Muscle layer of colon (tissue), 2 donors: ENCODE results near the gene TIGIT.

ENCODE experiments used
- H3K27ac ChIP-seq: one replicate; pipeline ENCODE4 v1.7.0; 2013; ENCODE audit warnings: low read depth, mild to moderate bottlenecking, low read length, moderate library complexity
- H3K27me3 ChIP-seq, 2 donors: one replicate each; pipeline ENCODE4 v1.7.0; 2013; ENCODE audit warnings: low read length in 2 of 2, mild to moderate bottlenecking in 2 of 2; ENCODE audit not compliant: insufficient read depth in 2 of 2, control insufficient read depth in 1 of 2
- H3K36me3 ChIP-seq: one replicate; pipeline ENCODE4 v1.7.0; 2013; ENCODE audit warnings: mild to moderate bottlenecking, low read length; ENCODE audit not compliant: insufficient read depth
- H3K4me1 ChIP-seq: one replicate; pipeline ENCODE4 v1.7.0; 2013; ENCODE audit warnings: mild to moderate bottlenecking, low read length; ENCODE audit not compliant: insufficient read depth
- H3K4me3 ChIP-seq, 2 donors: one replicate each; pipeline ENCODE4 v1.7.0; 2013; ENCODE audit warnings: low read length in 2 of 2, low read depth in 1 of 2, mild to moderate bottlenecking in 1 of 2, moderate library complexity in 1 of 2
- H3K9ac ChIP-seq: one replicate; pipeline ENCODE4 v1.7.0; 2013; ENCODE audit warnings: low read length
- H3K9me3 ChIP-seq: one replicate; pipeline ENCODE4 v1.7.0; 2013; ENCODE audit warnings: mild to moderate bottlenecking, low read length
- donor health status: abdominal sarcoma.
- donor health status: Adenocarcinoma of cecum.

TIGIT gene

GRCh38 chr3:114290911-114291901, 2.6 kb upstream of the TIGIT start:
- H3K27me3 ChIP-seq: no peaks in the 10 kb centered on the region
- H3K9me3 ChIP-seq: no peaks in the 10 kb centered on the region
- no peaks in the 10 kb centered on the region for H3K4me1 ChIP-seq
- H3K9ac ChIP-seq: no peak overlapping the region
- H3K27ac ChIP-seq: no peak overlapping the region
- no peak overlapping the region for H3K4me3 ChIP-seq
- no peaks in the 10 kb centered on the region for H3K36me3 ChIP-seq

DNA sequence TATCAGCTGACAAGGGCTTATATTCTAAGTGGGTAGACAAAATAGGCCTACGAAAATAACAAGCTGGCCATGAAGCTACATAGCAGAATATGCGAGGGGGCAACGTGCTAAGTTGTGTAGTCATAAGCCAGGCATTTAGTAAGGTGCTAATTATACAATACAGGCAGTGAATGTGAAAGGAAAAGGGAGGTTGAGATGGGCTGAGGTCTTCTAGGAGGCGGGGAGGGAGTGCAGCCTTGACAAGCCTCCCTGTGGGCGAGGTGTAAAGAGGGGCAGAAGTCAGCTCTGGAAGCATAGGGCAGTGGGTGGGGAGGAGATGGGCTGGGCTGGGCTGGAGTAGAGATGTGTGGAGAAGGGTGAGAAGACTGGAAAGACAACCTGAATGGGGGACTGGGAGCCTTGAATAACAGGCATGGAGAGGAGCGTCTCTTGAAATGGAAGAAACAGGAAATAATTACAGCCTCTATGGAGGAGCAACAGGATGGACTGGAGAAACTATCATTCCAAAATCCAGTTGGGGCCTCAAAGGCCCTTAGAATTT, 1.2 kb downstream of the TIGIT start:
- H3K36me3 ChIP-seq: no peaks in the 10 kb centered on the region
- H3K4me3 ChIP-seq: no peak overlapping the region
- no peaks in the 10 kb centered on the region for H3K4me1 ChIP-seq
- no peaks in the 10 kb centered on the region for H3K9me3 ChIP-seq
- H3K9ac ChIP-seq: no peak overlapping the region
- H3K27me3 ChIP-seq: no peaks in the 10 kb centered on the region
- no peak overlapping the region for H3K27ac ChIP-seq

GRCh38 chr3:114295946-114296345, 2.1 kb downstream of the TIGIT start:
- Histone ChIP-seq H3K27ac (no peak overlapping the region), H3K4me3 (no peak overlapping the region), H3K9me3 (no peaks in the 10 kb centered on the region), H3K36me3 (no peaks in the 10 kb centered on the region), H3K9ac (no peak overlapping the region), H3K4me1 (no peaks in the 10 kb centered on the region), H3K27me3 (no peaks in the 10 kb centered on the region)

GRCh38 chr3:114299421-114299820, 5.6 kb downstream of the TIGIT start:
- Histone ChIP-seq H3K36me3 (no peaks in the 10 kb centered on the region), H3K4me1 (no peaks in the 10 kb centered on the region), H3K9ac (no peak overlapping the region), H3K4me3 (no peak overlapping the region), H3K27me3 (no peaks in the 10 kb centered on the region), H3K9me3 (no peaks in the 10 kb centered on the region), H3K27ac (no peak overlapping the region)

DNA sequence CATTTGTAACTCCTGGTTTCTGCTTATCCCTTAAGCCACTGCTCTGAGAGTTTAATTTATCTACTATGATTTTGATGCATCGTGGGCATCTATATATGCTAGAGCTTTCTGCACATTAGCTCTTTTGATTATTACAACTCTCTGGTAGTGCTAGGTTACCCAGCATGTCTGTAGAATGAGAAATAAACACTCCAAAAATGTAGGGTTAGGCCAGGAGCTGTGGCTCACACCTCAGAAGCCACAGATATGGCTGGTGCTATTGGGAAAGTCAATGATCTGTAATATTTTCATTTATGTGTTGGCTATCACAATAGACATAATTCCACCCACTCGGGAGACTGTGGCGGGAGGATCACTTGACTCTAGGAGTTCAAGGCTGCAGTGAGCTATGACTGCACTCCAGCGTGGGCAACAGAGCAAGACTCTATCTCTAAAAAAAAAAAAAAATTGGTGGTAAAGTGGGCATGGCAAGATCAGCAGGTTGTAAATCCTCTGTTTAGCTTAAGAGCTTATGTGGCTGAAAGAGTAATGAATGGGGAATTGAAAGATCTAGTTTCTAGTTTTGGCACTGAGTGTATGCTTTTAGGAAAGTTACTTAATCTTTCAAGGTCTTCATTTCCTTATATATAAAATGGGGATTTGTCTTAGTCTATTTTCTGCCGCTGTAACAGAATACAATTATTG, 6.3 kb downstream of the TIGIT start:
- Histone ChIP-seq H3K4me3 (no peak overlapping the region), H3K4me1 (no peaks in the 10 kb centered on the region), H3K27me3 (no peaks in the 10 kb centered on the region), H3K9me3 (no peaks in the 10 kb centered on the region), H3K9ac (no peak overlapping the region), H3K36me3 (no peaks in the 10 kb centered on the region), H3K27ac (no peak overlapping the region)

GRCh38 chr3:114307222-114307830, 13.5 kb downstream of the TIGIT start:
- Histone ChIP-seq H3K9me3 (no peaks in the 10 kb centered on the region), H3K27me3 (no peaks in the 10 kb centered on the region), H3K36me3 (no peaks in the 10 kb centered on the region), H3K27ac (no peak overlapping the region), H3K4me1 (no peaks in the 10 kb centered on the region), H3K4me3 (no peak overlapping the region), H3K9ac (no peak overlapping the region)

DNA sequence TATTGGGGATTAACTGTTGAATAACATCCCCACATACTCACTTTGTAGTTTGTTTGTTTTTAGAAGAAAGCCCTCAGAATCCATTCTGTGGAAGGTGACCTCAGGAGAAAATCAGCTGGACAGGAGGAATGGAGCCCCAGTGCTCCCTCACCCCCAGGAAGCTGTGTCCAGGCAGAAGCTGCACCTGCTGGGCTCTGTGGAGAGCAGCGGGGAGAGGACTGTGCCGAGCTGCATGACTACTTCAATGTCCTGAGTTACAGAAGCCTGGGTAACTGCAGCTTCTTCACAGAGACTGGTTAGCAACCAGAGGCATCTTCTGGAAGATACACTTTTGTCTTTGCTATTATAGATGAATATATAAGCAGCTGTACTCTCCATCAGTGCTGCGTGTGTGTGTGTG, 14.0 kb downstream of the TIGIT start:
- no peaks in the 10 kb centered on the region for H3K27me3 ChIP-seq
- no peaks in the 10 kb centered on the region for H3K4me1 ChIP-seq
- H3K36me3 ChIP-seq: no peaks in the 10 kb centered on the region
- no peak overlapping the region for H3K9ac ChIP-seq
- H3K4me3 ChIP-seq: no peak overlapping the region
- no peaks in the 10 kb centered on the region for H3K9me3 ChIP-seq
- H3K27ac ChIP-seq: no peak overlapping the region

- H3K9me3 ChIP-seq: no peaks in the 10 kb centered on the region
- no peak overlapping the region for H3K4me3 ChIP-seq
- no peaks in the 10 kb centered on the region for H3K4me1 ChIP-seq
- H3K27ac ChIP-seq: no peak overlapping the region
- H3K9ac ChIP-seq: no peak overlapping the region
- H3K36me3 ChIP-seq: no peaks in the 10 kb centered on the region
- no peaks in the 10 kb centered on the region for H3K27me3 ChIP-seq
Observed at GRCh38 chr3:114308377-114308776, 14.5 kb downstream of the TIGIT start.

DNA sequence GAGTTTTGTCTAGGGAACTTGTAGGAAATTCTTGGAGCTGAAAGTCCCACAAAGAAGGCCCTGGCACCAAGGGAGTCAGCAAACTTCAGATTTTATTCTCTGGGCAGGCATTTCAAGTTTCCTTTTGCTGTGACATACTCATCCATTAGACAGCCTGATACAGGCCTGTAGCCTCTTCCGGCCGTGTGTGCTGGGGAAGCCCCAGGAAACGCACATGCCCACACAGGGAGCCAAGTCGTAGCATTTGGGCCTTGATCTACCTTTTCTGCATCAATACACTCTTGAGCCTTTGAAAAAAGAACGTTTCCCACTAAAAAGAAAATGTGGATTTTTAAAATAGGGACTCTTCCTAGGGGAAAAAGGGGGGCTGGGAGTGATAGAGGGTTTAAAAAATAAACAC, 15.0 kb downstream of the TIGIT start:
- H3K27ac ChIP-seq: no peak overlapping the region

DNA sequence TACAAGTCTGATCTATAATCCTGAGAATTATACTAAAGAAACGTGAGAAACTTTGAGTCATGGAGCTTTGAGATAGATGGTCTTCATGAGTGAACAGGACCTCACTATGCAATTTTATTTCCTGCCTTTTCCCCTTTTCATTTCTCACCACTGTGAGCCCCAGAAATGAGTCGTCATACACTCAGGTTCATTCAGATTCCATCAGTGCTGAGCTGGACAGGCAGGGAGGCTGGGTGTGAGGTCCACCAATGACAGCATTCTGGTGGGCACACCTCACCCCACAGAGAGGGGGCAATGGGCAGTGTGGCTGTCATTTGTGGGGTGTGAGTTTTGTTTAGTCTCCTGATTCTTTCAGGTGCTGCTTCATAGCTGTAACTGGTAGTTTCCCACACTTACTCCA, 16.9 kb downstream of the TIGIT start:
- no peak overlapping the region for H3K27ac ChIP-seq
- H3K9ac ChIP-seq: no peak overlapping the region
- no peaks in the 10 kb centered on the region for H3K36me3 ChIP-seq
- no peaks in the 10 kb centered on the region for H3K27me3 ChIP-seq
- H3K9me3 ChIP-seq: no peaks in the 10 kb centered on the region
- H3K4me1 ChIP-seq: no peaks in the 10 kb centered on the region
- H3K4me3 ChIP-seq: no peak overlapping the region

More for the DNA sequence above, 15.0 kb downstream of the TIGIT start:
- Histone ChIP-seq H3K4me3 (no peak overlapping the region), H3K9me3 (no peaks in the 10 kb centered on the region), H3K9ac (no peak overlapping the region), H3K27me3 (no peaks in the 10 kb centered on the region), H3K36me3 (no peaks in the 10 kb centered on the region), H3K4me1 (no peaks in the 10 kb centered on the region)

GRCh38 chr3:114313426-114313825, 19.6 kb downstream of the TIGIT start:
- no peaks in the 10 kb centered on the region for H3K4me1 ChIP-seq
- no peak overlapping the region for H3K9ac ChIP-seq
- no peak overlapping the region for H3K4me3 ChIP-seq
- no peaks in the 10 kb centered on the region for H3K9me3 ChIP-seq
- no peak overlapping the region for H3K27ac ChIP-seq
- H3K27me3 ChIP-seq: no peaks in the 10 kb centered on the region
- H3K36me3 ChIP-seq: no peaks in the 10 kb centered on the region
